C4-2B (cell line): Measurements from ENCODE around the gene TRIM37.

Experiments
- ZFX ChIP-seq: fragments of 450-650 bp; IDR thresholded peaks from 2 replicates; pipeline ENCODE4 v1.6.1; 2017
- TF ChIP-seq, protein P1 (sequence below): fragments of 450-650 bp; conservative IDR thresholded peaks from 2 replicates; pipeline ENCODE4 v1.5.1; 2017; ENCODE audit warnings: mild to moderate bottlenecking

DNA sequence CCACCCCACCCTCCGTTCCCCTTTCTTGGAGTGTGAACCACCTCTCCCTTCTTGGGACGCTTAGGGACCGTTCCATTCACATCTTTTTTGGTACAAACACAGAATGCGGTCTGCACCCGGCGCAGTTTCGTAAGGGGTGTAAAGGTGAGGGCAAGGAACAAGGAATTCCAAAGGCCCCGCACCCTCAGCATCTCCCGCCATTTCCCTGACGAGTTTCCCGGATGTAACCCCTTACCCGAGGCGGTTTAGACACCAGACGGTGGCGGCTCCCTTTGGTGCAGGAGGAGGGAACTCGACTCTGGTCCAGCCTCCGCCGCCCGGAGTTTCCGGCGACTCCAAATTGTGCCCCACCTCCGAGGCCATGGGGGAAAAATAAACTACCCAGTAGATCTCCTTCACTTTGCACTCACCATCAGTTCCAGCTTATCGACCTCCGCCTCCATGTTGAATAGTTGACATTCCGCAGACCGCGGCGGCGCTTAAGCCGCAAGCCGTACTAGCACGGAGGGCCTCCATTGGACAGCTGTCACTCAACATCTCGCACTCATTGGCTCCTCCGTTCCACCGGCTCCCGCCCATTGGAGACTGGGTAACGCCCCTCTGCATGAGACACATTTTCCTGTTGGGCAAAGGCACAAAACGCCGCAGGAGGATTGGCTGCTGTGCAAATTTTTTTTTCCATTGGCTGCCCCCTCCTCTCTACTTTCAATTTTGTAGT, 48.2 kb upstream of the TRIM37 start, which contains the start of gene SKA2:
- TF ChIP-seq, protein P1, sequence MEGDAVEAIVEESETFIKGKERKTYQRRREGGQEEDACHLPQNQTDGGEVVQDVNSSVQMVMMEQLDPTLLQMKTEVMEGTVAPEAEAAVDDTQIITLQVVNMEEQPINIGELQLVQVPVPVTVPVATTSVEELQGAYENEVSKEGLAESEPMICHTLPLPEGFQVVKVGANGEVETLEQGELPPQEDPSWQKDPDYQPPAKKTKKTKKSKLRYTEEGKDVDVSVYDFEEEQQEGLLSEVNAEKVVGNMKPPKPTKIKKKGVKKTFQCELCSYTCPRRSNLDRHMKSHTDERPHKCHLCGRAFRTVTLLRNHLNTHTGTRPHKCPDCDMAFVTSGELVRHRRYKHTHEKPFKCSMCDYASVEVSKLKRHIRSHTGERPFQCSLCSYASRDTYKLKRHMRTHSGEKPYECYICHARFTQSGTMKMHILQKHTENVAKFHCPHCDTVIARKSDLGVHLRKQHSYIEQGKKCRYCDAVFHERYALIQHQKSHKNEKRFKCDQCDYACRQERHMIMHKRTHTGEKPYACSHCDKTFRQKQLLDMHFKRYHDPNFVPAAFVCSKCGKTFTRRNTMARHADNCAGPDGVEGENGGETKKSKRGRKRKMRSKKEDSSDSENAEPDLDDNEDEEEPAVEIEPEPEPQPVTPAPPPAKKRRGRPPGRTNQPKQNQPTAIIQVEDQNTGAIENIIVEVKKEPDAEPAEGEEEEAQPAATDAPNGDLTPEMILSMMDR = no peak
- no peak for TF ChIP-seq ZFX
